H9 (cell line): ENCODE data around the gene BICD2. TPM values are rescaled to one million over a fixed set of nuclear protein-coding genes. Genes with fewer than 3 reads are reported as not detected.

Experiments used
- DNase-seq: peaks from one replicate; pipeline ENCODE4 v3.0.0-alpha.2; 2017
- H2AFZ ChIP-seq: one replicate; pipeline ENCODE4 v1.6.1; 2013; ENCODE audit warnings: mild to moderate bottlenecking, low read length, control low read depth, moderate library complexity
- H2AK5ac ChIP-seq: 2 replicates; pipeline ENCODE4 v1.6.1; 2013; ENCODE audit warnings: low read length, control low read depth, mixed read lengths; ENCODE audit not compliant: insufficient read length
- H2BK120ac ChIP-seq: one replicate; pipeline ENCODE4 v1.6.1; 2013; ENCODE audit warnings: low read depth, mild to moderate bottlenecking, low read length, control low read depth, inconsistent platforms; ENCODE audit not compliant: poor library complexity, severe bottlenecking
- H2BK12ac ChIP-seq: 2 replicates; pipeline ENCODE4 v1.6.1; 2013; ENCODE audit warnings: low read length, control low read depth, mixed read lengths, low read depth; ENCODE audit not compliant: insufficient read length
- H2BK15ac ChIP-seq: 2 replicates; pipeline ENCODE4 v1.6.1; 2013; ENCODE audit warnings: low read depth, low read length, control low read depth
- H2BK20ac ChIP-seq: one replicate; pipeline ENCODE4 v1.6.1; 2013; ENCODE audit warnings: low read depth, mild to moderate bottlenecking, low read length, control low read depth, inconsistent platforms; ENCODE audit not compliant: poor library complexity, severe bottlenecking
- H2BK5ac ChIP-seq: 2 replicates; pipeline ENCODE4 v1.6.1; 2013; ENCODE audit warnings: low read length, control low read depth, mixed read lengths; ENCODE audit not compliant: insufficient read length
- H3K14ac ChIP-seq: 2 replicates; pipeline ENCODE4 v1.6.1; 2013; ENCODE audit warnings: low read length, control low read depth; ENCODE audit not compliant: insufficient read depth
- H3K18ac ChIP-seq: 2 replicates; pipeline ENCODE4 v1.6.1; 2013; ENCODE audit warnings: low read depth, mild to moderate bottlenecking, mixed read lengths, low read length, control low read depth; ENCODE audit not compliant: insufficient read length
- H3K23ac ChIP-seq: 2 replicates; pipeline ENCODE4 v1.6.1; 2013; ENCODE audit warnings: low read length, control low read depth, mixed read lengths, low read depth; ENCODE audit not compliant: insufficient read length
- H3K23me2 ChIP-seq: 2 replicates; pipeline ENCODE4 v1.6.1; 2013; ENCODE audit warnings: low read depth, mild to moderate bottlenecking, mixed read lengths, low read length, control low read depth; ENCODE audit not compliant: insufficient read length, poor library complexity, severe bottlenecking
- H3K27ac ChIP-seq: 2 replicates; pipeline ENCODE4 v1.5.1; 2013; ENCODE audit warnings: low read length, control low read depth, mixed read lengths, low read depth; ENCODE audit not compliant: insufficient read length
- H3K27me3 ChIP-seq: 2 replicates; pipeline ENCODE4 v1.6.1; 2013; ENCODE audit warnings: low read length, control low read depth, inconsistent platforms; ENCODE audit not compliant: insufficient read depth
- H3K4ac ChIP-seq: 2 replicates; pipeline ENCODE4 v1.6.1; 2013; ENCODE audit warnings: low read depth, mild to moderate bottlenecking, control low read depth, inconsistent platforms, low read length, moderate library complexity
- H3K4me1 ChIP-seq: 2 replicates; pipeline ENCODE4 v1.6.1; 2013; ENCODE audit warnings: low read length, control low read depth, inconsistent platforms; ENCODE audit not compliant: insufficient read depth
- H3K4me2 ChIP-seq: 2 replicates; pipeline ENCODE4 v1.6.1; 2013; ENCODE audit warnings: low read length, control low read depth, mixed read lengths; ENCODE audit not compliant: insufficient read length, insufficient read depth
- H3K56ac ChIP-seq: 2 replicates; pipeline ENCODE4 v1.6.1; 2013; ENCODE audit warnings: low read depth, mild to moderate bottlenecking, mixed read lengths, low read length, control low read depth; ENCODE audit not compliant: insufficient read length
- H3K79me1 ChIP-seq: 2 replicates; pipeline ENCODE4 v1.6.1; 2013; ENCODE audit warnings: low read depth, mild to moderate bottlenecking, moderate library complexity, low read length, control low read depth, inconsistent platforms; ENCODE audit not compliant: insufficient read depth, poor library complexity, severe bottlenecking
- H3K79me2 ChIP-seq: 2 replicates; pipeline ENCODE4 v1.6.1; 2013; ENCODE audit warnings: low read length, control low read depth, inconsistent platforms; ENCODE audit not compliant: insufficient read depth
- H3K9ac ChIP-seq: 2 replicates; pipeline ENCODE4 v1.6.1; 2013; ENCODE audit warnings: low read length, control low read depth, mixed read lengths; ENCODE audit not compliant: insufficient read length; ENCODE audit errors: extremely low read depth
- H3K9me3 ChIP-seq: one replicate; pipeline ENCODE4 v1.6.1; 2013; ENCODE audit warnings: low read depth, low read length, inconsistent platforms; ENCODE audit not compliant: control insufficient read depth
- H3T11ph ChIP-seq: one replicate; pipeline ENCODE4 v1.6.1; 2013; ENCODE audit warnings: mild to moderate bottlenecking, low read length, control low read depth, inconsistent platforms
- H4K20me1 ChIP-seq: one replicate; pipeline ENCODE4 v1.6.1; 2013; ENCODE audit not compliant: control insufficient read depth, insufficient read length, insufficient read depth
- H4K5ac ChIP-seq: 2 replicates; pipeline ENCODE4 v1.6.1; 2013; ENCODE audit warnings: low read depth, mild to moderate bottlenecking, mixed read lengths, low read length, control low read depth; ENCODE audit not compliant: insufficient read length
- H4K8ac ChIP-seq: replicated peaks from 2 replicates; pipeline ENCODE4 v1.6.1; 2013; ENCODE audit warnings: low read length, control low read depth, mixed read lengths, low read depth; ENCODE audit not compliant: insufficient read length
- H4K91ac ChIP-seq: 2 replicates; pipeline ENCODE4 v1.6.1; 2013; ENCODE audit warnings: low read depth, mild to moderate bottlenecking, moderate library complexity, mixed read lengths, low read length, control low read depth; ENCODE audit not compliant: insufficient read length
- H3K27ac Mint-ChIP-seq, 3 experiments: 2 replicates in 2 of 3; 3 replicates in 1 of 3; pipeline ENCODE4 v1.8.0; 2020 to 2021; ENCODE audit warnings: mixed read lengths in 3 of 3, mild to moderate bottlenecking in 1 of 3, moderate library complexity in 1 of 3
- H3K27me3 Mint-ChIP-seq: 2 replicates; pipeline ENCODE4 v1.8.0; 2021; ENCODE audit warnings: low read depth, mild to moderate bottlenecking, moderate library complexity, mixed read lengths
- H3K36me3 Mint-ChIP-seq, 3 experiments: 2 replicates in 2 of 3; 3 replicates in 1 of 3; pipeline ENCODE4 v1.8.0; 2020 to 2021; ENCODE audit warnings: low read depth in 3 of 3, mixed read lengths in 3 of 3; ENCODE audit not compliant: insufficient read depth in 1 of 3
- H3K4me1 Mint-ChIP-seq, 2 experiments: 2 replicates each; pipeline ENCODE4 v1.8.0; 2020; ENCODE audit warnings: mixed read lengths in 2 of 2
- H3K4me3 Mint-ChIP-seq, 2 experiments: 2 replicates in 1 of 2; 3 replicates in 1 of 2; pipeline ENCODE4 v1.8.0; 2020 to 2021; ENCODE audit warnings: mild to moderate bottlenecking in 2 of 2, mixed read lengths in 2 of 2, moderate library complexity in 1 of 2
- H3K9me3 Mint-ChIP-seq, 2 experiments: 2 replicates in 1 of 2; 3 replicates in 1 of 2; pipeline ENCODE4 v1.8.0; 2020; ENCODE audit warnings: mild to moderate bottlenecking in 2 of 2, mixed read lengths in 2 of 2, moderate library complexity in 1 of 2
- WGBS: extraction: QIAGEN DNeasy Blood & Tissue Kit; methylation state at CpG from one replicate; pipeline ENCODE4 v1.1.7; 2013; ENCODE audit warnings: missing lambda C conversion rate, low lambda C conversion rate, mixed read lengths; ENCODE audit not compliant: insufficient read length; ENCODE audit errors: extremely low coverage; 5-methylcytosine and 5-hydroxymethylcytosine counted together
- total RNA-seq: library from RNA; stranded (reverse); gene quantifications from 2 replicates; pipeline ENCODE4 v1.2.1, GENCODE V29; 2021
- TF ChIP-seq, protein P1 (sequence below): fragments of 200-600 bp; sonication (generic); conservative IDR thresholded peaks from 3 replicates; pipeline ENCODE4 v1.8.0; 2021; ENCODE audit warnings: antibody characterized with exemption, mild to moderate bottlenecking

The BICD2 gene
- total RNA-seq, 1 experiment from 2014 or later = 22.3 TPM

- Histone ChIP-seq H4K20me1 (peaks cover 3% of the 10 kb centered on the region), H2BK15ac (no peak overlapping the region), H3K4me1 (no peaks in the 10 kb centered on the region), H4K8ac (no peak overlapping the region), H2AFZ (no peak overlapping the region), H3T11ph (no peak overlapping the region), H4K5ac (no peak overlapping the region), H3K4ac (no peak overlapping the region), H3K79me1 (no peaks in the 10 kb centered on the region), H3K23ac (no peak overlapping the region), H3K56ac (no peak overlapping the region), H3K14ac (no peak overlapping the region), H3K23me2 (no peaks in the 10 kb centered on the region), H3K27me3 (no peaks in the 10 kb centered on the region), H3K79me2 (no peaks in the 10 kb centered on the region), H3K9me3 (no peaks in the 10 kb centered on the region), H2BK5ac (no peak overlapping the region), H3K18ac (no peak overlapping the region), H2BK12ac (no peak overlapping the region), H2AK5ac (no peak overlapping the region), H3K4me2 (no peak overlapping the region), H3K9ac (no peak overlapping the region), H2BK120ac (no peak overlapping the region), H4K91ac (no peak overlapping the region), H3K27ac (no peak overlapping the region), H2BK20ac (no peak overlapping the region)
- Mint-ChIP-seq H3K4me1 (no peaks in the 10 kb centered on the region), H3K36me3 (peaks cover 17 to 59% (median 53%) of the 10 kb centered on the region in 3 experiments), H3K27ac (no peak overlapping the region), H3K4me3 (no peak overlapping the region), H3K27me3 (no peaks in the 10 kb centered on the region), H3K9me3 (no peaks in the 10 kb centered on the region)
- TF ChIP-seq, protein P1, sequence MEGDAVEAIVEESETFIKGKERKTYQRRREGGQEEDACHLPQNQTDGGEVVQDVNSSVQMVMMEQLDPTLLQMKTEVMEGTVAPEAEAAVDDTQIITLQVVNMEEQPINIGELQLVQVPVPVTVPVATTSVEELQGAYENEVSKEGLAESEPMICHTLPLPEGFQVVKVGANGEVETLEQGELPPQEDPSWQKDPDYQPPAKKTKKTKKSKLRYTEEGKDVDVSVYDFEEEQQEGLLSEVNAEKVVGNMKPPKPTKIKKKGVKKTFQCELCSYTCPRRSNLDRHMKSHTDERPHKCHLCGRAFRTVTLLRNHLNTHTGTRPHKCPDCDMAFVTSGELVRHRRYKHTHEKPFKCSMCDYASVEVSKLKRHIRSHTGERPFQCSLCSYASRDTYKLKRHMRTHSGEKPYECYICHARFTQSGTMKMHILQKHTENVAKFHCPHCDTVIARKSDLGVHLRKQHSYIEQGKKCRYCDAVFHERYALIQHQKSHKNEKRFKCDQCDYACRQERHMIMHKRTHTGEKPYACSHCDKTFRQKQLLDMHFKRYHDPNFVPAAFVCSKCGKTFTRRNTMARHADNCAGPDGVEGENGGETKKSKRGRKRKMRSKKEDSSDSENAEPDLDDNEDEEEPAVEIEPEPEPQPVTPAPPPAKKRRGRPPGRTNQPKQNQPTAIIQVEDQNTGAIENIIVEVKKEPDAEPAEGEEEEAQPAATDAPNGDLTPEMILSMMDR = no peak
- WGBS = no CpG with 5 or more reads among the region's 7 CpGs
- no peak for DNase-seq
Observed at GRCh38 chr9:92721548-92721947, 43.1 kb downstream of the BICD2 start.
